Activated CD4-positive, alpha-beta T cell treated with anti-CD3 and anti-CD28 coated beads for 36 hours (primary cell): Measurements from ENCODE around the gene ROR1. TPM values are rescaled to one million over a fixed set of nuclear protein-coding genes. Genes with fewer than 3 reads are reported as not detected.
"Not testable (repeated sequence)": the region's sequence is repeated elsewhere in the genome, so short reads cannot be mapped to it uniquely, and the experiment has no call there.

Experiments
- ATAC-seq: fragments of 200-7000 bp; cut with Tn5 transposase; one replicate; pipeline ENCODE4 v1.10.0; 2021; ENCODE audit warnings: mild to moderate bottlenecking, moderate library complexity
- CTCF ChIA-PET: fragments of 350-600 bp; sonication (Branson Sonifier 250); formaldehyde crosslinking; loops from one replicate; lab custom pipeline; 2021; ENCODE audit warnings: antibody characterized with exemption; lab: Charles Lee
- POLR2A ChIA-PET: fragments of 350-600 bp; sonication (Branson Sonifier 250); formaldehyde crosslinking; loops from one replicate; lab custom pipeline; 2021; ENCODE audit warnings: antibody characterized with exemption, inconsistent platforms; lab: Charles Lee
- DNase-seq: peaks from one replicate; pipeline ENCODE4 v3.0.0-alpha.2; 2020
- H3K27ac Mint-ChIP-seq: one replicate; pipeline ENCODE4 v1.8.0; 2021; ENCODE audit warnings: mixed read lengths
- H3K27me3 Mint-ChIP-seq: one replicate; pipeline ENCODE4 v1.8.0; 2021; ENCODE audit warnings: mixed read lengths
- H3K36me3 Mint-ChIP-seq: one replicate; pipeline ENCODE4 v1.8.0; 2021; ENCODE audit warnings: low read depth, mixed read lengths
- H3K4me1 Mint-ChIP-seq: one replicate; pipeline ENCODE4 v1.8.0; 2021; ENCODE audit warnings: mixed read lengths
- H3K4me3 Mint-ChIP-seq: one replicate; pipeline ENCODE4 v1.8.0; 2021; ENCODE audit warnings: mild to moderate bottlenecking, moderate library complexity, mixed read lengths
- H3K9me3 Mint-ChIP-seq: one replicate; pipeline ENCODE4 v1.8.0; 2021; ENCODE audit warnings: low read depth, mixed read lengths
- intact Hi-C, 2 experiments: fragments of 100-400 bp; cut with DNase I in 1 of 2; cut with micrococcal nuclease in 1 of 2; formaldehyde crosslinking; loops; one replicate each; pipeline versions ENCODE4 v1.14.2 to v1.15.1; 2022 to 2024; cut with DNase I, micrococcal nuclease
- total RNA-seq, 2 experiments: library from RNA; stranded (reverse); gene quantifications; one replicate each; pipeline ENCODE4 v1.2.3, GENCODE V29; 2021

Gene ROR1
- total RNA-seq, 2 experiments from 2014 or later, result 0.21 TPM; not detected in 1

DNA sequence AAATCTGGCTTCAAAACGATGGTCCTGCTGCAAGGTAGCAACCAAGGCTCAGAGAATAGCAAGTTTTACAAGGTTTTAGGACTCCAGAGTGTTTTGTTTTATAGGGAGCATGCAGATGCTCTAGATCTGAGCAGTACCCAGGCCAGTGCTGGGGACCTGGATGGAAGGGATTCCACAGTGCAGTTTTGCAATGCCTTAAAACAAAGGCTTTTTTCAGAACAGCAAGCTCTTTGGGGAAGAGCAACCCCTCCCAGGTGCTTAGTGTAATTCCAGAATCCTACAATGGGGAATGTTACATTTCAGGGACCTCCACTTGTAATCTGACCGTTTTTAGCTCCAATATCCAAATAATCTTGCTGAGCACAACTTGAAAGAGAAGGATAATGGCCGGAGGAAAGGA, 6.7 kb downstream of the ROR1 start:
- H3K27ac Mint-ChIP-seq, result no peak overlapping the region

GRCh38 chr1:63782982-63783381, 9.2 kb downstream of the ROR1 start:
- DNase-seq (no peak), ATAC-seq (no peak)
- intact Hi-C loops, result no loop called here
- Mint-ChIP-seq H3K36me3 (no peaks in the 10 kb centered on the region), H3K27me3 (peaks cover 8% of the 10 kb centered on the region), H3K27ac (no peak overlapping the region), H3K4me3 (no peak overlapping the region), H3K4me1 (no peaks in the 10 kb centered on the region), H3K9me3 (no peaks in the 10 kb centered on the region)
- ChIA-PET CTCF (no interaction called here), POLR2A (no interaction called here)

More for the DNA sequence above, 6.7 kb downstream of the ROR1 start:
- no peak for ATAC-seq
- DNase-seq, result no peak
- no peaks in the 10 kb centered on the region for H3K36me3 Mint-ChIP-seq
- no peaks in the 10 kb centered on the region for H3K4me1 Mint-ChIP-seq
- H3K4me3 Mint-ChIP-seq, result no peak overlapping the region
- ChIA-PET CTCF (no interaction called here), POLR2A (no interaction called here)
- H3K27me3 Mint-ChIP-seq, result peaks cover 25% of the 10 kb centered on the region
- H3K9me3 Mint-ChIP-seq, result no peaks in the 10 kb centered on the region
- intact Hi-C loops, result no loop called here

DNA sequence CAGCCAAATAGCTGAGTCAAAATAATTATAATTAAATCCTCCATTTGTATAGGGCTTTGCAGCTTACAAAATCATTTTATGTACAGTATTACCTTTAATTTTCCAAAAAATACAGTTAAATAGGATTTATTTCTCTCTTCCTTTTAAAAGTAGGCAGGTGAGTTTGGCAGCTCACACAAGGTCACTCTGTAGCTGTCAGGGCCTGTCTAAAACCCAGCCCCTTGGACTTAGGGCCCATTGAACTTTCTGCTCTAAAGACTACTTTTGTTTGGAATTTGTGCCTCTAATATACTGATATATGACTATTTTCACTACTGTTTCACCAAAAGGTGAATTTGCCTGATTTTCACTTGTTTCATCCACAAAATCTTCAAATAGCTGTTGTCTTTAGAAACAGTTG, 10.3 kb downstream of the ROR1 start:
- H3K27ac Mint-ChIP-seq, result no peak overlapping the region
- ATAC-seq, result no peak
- ChIA-PET CTCF (interaction anchor here (0.6 kb wide), 1 partner anchor 301 kb away, joined by 3 read pairs; no protein-coding TSS in a partner anchor), POLR2A (no interaction called here)
- H3K9me3 Mint-ChIP-seq, result no peaks in the 10 kb centered on the region
- no peak overlapping the region for H3K4me3 Mint-ChIP-seq
- H3K27me3 Mint-ChIP-seq, result peaks cover 6% of the 10 kb centered on the region
- no peak for DNase-seq
- H3K36me3 Mint-ChIP-seq, result no peaks in the 10 kb centered on the region
- intact Hi-C loops, result no loop called here
- H3K4me1 Mint-ChIP-seq, result no peaks in the 10 kb centered on the region

DNA sequence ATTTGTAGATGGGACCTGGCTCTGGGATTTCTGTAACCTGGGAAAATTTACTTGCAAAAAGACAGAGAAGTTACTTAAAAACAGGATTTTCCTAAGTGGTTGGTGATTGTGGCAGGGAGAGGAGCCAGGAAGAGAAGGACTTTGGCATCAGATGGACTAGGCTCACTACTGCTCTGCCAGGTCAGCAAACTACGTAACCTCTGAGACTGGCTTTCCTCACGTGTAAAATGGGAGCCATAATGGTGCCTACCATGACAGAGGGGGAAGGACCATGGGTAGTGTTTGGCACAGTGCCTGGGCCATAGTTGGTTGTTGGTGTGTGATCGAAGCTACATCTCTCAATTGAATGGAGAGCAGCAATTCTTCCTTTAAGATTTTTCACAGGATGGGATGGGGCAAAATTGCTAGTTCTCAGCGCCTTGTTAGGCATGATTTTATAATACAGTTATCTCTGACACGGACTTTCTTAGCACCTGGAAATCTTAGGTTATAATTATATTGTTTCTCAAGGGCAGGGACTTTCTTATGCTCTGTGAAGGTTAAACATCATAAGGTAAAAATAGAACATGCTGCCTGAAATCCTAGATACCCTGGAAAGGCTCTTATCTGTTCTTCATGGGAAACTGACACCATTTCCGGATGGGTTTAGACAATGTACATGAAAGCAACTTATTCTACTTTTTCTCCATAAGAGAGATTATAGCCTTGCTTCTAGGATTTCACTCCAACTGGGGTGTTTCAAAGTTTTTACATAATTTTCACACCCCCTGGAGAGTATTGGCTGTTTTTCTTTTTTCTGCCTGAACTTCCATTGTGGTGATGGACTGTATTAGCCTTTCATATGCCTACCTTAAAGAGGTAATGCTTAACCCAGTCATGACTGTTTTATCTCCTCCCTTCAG, 10.9 kb downstream of the ROR1 start:
- no peak overlapping the region for H3K4me3 Mint-ChIP-seq
- intact Hi-C loops, result no loop called here
- H3K36me3 Mint-ChIP-seq, result no peaks in the 10 kb centered on the region
- DNase-seq (no peak), ATAC-seq (no peak)
- H3K27me3 Mint-ChIP-seq, result peaks cover 4% of the 10 kb centered on the region
- ChIA-PET POLR2A (no interaction called here), CTCF (interaction anchor here (0.6 kb wide), 1 partner anchor 301 kb away, joined by 3 read pairs; no protein-coding TSS in a partner anchor)
- no peaks in the 10 kb centered on the region for H3K4me1 Mint-ChIP-seq
- no peak overlapping the region for H3K27ac Mint-ChIP-seq
- H3K9me3 Mint-ChIP-seq, result no peaks in the 10 kb centered on the region

DNA sequence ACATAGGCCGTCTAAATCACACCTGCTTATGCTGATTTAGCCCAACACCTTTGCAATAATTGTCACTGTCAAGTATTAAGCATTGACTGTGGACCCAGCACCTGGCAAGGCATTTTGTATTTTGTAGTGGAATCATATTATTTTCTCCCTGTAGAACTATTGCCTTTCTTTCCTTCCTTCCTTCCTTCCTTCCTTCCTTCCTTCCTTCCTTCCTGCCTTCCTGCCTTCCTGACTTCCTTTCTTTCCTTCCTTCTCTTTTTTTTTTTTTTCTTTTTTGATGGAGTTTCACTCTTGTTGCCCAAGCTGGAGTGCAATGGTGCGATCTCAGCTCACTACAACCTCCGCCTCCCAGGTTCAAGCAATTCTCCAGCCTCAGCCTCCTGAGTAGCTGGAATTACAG, 13.5 kb downstream of the ROR1 start:
- DNase-seq, H3K4me1 Mint-ChIP-seq, H3K4me3 Mint-ChIP-seq, POLR2A ChIA-PET, H3K27ac Mint-ChIP-seq, ATAC-seq, CTCF ChIA-PET, H3K27me3 Mint-ChIP-seq, intact Hi-C loops, H3K9me3 Mint-ChIP-seq, H3K36me3 Mint-ChIP-seq: not testable (repeated sequence)

DNA sequence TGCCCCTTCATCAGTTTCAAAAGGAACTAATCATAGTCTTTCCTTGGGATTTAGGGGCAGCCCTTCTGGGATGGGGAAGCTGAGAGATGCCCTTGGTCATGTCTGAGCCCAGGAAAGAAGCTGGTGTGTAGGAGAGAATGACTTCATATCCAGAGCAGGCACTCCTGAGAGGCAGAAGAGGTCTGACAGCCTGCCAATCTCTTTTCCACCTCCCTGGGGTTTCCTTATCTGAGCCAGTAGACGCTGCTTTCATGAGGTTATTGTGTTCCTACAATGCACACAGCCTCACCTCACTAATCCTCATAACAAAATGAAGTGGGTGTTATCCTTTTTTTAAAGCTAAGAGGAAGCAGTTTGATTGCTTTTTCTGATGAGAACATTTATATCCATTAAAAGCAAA, 14.1 kb downstream of the ROR1 start:
- Mint-ChIP-seq H3K27me3 (no peaks in the 10 kb centered on the region), H3K9me3 (no peaks in the 10 kb centered on the region), H3K36me3 (no peaks in the 10 kb centered on the region), H3K27ac (no peak overlapping the region), H3K4me1 (no peaks in the 10 kb centered on the region), H3K4me3 (no peak overlapping the region)
- DNase-seq (no peak), ATAC-seq (no peak)
- POLR2A ChIA-PET, result no interaction called here
- CTCF ChIA-PET, result no interaction called here
- intact Hi-C loops, result no loop called here

GRCh38 chr1:63789856-63790605, 16.2 kb downstream of the ROR1 start:
- POLR2A ChIA-PET, result no interaction called here
- Mint-ChIP-seq H3K27me3 (no peaks in the 10 kb centered on the region), H3K4me3 (no peak overlapping the region), H3K27ac (no peak overlapping the region), H3K36me3 (no peaks in the 10 kb centered on the region), H3K9me3 (no peaks in the 10 kb centered on the region), H3K4me1 (no peaks in the 10 kb centered on the region)
- intact Hi-C loops, result no loop called here
- ATAC-seq (no peak), DNase-seq (no peak)
- CTCF ChIA-PET, result no interaction called here

DNA sequence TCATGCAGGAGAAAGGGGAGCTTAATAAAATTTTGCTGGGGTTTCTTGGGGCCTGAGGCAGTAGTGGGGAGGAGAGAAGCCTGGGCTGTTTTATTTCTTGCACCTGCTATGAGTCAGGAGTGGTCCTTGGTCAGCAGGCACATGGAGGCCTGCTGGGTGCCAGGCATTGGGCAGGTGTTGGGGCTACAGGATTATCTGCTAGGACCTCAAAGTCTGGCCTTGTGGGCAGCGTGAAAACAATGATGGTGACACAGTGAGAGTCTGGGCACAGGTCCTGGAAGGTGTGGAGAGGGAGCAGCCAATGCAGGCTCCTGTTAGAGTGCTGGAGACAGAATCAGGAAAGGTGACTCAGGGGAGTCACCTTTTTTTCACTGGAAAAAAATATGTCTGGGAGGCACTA, 17.2 kb downstream of the ROR1 start:
- intact Hi-C loops, result no loop called here
- DNase-seq (no peak), ATAC-seq (no peak)
- Mint-ChIP-seq H3K9me3 (no peaks in the 10 kb centered on the region), H3K36me3 (no peaks in the 10 kb centered on the region), H3K4me3 (no peak overlapping the region), H3K27ac (no peak overlapping the region), H3K27me3 (no peaks in the 10 kb centered on the region), H3K4me1 (no peaks in the 10 kb centered on the region)
- POLR2A ChIA-PET, result no interaction called here
- CTCF ChIA-PET, result no interaction called here

- ATAC-seq (no peak), DNase-seq (no peak)
- no peaks in the 10 kb centered on the region for H3K4me1 Mint-ChIP-seq
- H3K27ac Mint-ChIP-seq, result no peak overlapping the region
- no peaks in the 10 kb centered on the region for H3K27me3 Mint-ChIP-seq
- POLR2A ChIA-PET, result no interaction called here
- H3K4me3 Mint-ChIP-seq, result no peak overlapping the region
- intact Hi-C loops, result no loop called here
- no peaks in the 10 kb centered on the region for H3K9me3 Mint-ChIP-seq
- CTCF ChIA-PET, result no interaction called here
- no peaks in the 10 kb centered on the region for H3K36me3 Mint-ChIP-seq
Measured at GRCh38 chr1:63792152-63792551, 18.3 kb downstream of the ROR1 start.

- Mint-ChIP-seq H3K27ac (no peak overlapping the region), H3K36me3 (no peaks in the 10 kb centered on the region), H3K9me3 (no peaks in the 10 kb centered on the region), H3K27me3 (no peaks in the 10 kb centered on the region), H3K4me3 (no peak overlapping the region), H3K4me1 (no peaks in the 10 kb centered on the region)
- DNase-seq, result no peak
- intact Hi-C loops, result no loop called here
- ATAC-seq, result no peak
- ChIA-PET POLR2A (no interaction called here), CTCF (no interaction called here)
Measured at GRCh38 chr1:63793741-63794240, 20.0 kb downstream of the ROR1 start.

DNA sequence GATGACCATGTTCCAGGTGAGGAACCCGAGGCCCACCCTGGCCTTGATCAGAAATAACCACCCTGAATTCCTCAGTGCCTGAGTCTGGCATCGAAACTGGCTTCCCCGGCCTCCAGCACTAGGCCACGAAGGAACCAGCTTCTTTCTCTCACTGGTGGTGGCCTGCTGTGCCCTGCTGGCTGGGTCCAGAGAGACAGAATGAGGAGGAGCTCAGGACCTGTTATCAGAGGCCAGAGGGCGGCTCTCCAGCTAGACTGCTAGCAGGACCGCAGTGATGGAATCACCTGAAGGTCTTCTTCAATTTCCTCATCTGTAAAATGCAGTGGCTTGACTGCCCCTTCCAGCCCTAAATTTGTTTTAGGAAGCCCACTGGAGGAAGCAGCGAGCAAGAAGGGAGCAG, 20.5 kb downstream of the ROR1 start:
- no peaks in the 10 kb centered on the region for H3K36me3 Mint-ChIP-seq
- no peaks in the 10 kb centered on the region for H3K4me1 Mint-ChIP-seq
- intact Hi-C loops, result no loop called here
- no peak for ATAC-seq
- no peak overlapping the region for H3K4me3 Mint-ChIP-seq
- H3K9me3 Mint-ChIP-seq, result no peaks in the 10 kb centered on the region
- ChIA-PET POLR2A (no interaction called here), CTCF (no interaction called here)
- no peak overlapping the region for H3K27ac Mint-ChIP-seq
- no peak for DNase-seq
- H3K27me3 Mint-ChIP-seq, result no peaks in the 10 kb centered on the region
